Ovary (tissue), 3 donors: Measurements from ENCODE around the gene PTPRJ.

Source experiments
- CTCF ChIP-seq, 3 donors: fragments of 450-650 bp in 2 of 3; fragments of 200-600 bp in 1 of 3; IDR thresholded peaks; one replicate each; pipeline versions ENCODE4 v1.5.1 to v1.8.0; 2016 to 2022; ENCODE audit warnings: antibody characterized with exemption in 3 of 3, mild to moderate bottlenecking in 1 of 3
- EP300 ChIP-seq: sonication (generic); formaldehyde crosslinking; IDR thresholded peaks from one replicate; pipeline ENCODE4 v1.6.1; 2017; ENCODE audit warnings: antibody characterized with exemption
- POLR2A ChIP-seq: fragments of 450-650 bp; IDR thresholded peaks from one replicate; pipeline ENCODE4 v1.6.1; 2017; ENCODE audit warnings: antibody characterized with exemption, mild to moderate bottlenecking, moderate library complexity
- donor health status: DM: no; HTN: no; CAD: no.

- no peak for TF ChIP-seq CTCF (IDR thresholded peaks at IDR 0.05)
- TF ChIP-seq POLR2A: no peak
- no peak for TF ChIP-seq EP300
Observed at GRCh38 chr11:48018528-48019216, 38.3 kb downstream of the PTPRJ start.
